Nephron (organoid): ENCODE measurements around the gene SGTA.

ENCODE experiments used
- H3K27ac Mint-ChIP-seq, 3 experiments: 2 replicates each; pipeline ENCODE4 v1.8.0; 2020; ENCODE audit warnings: mixed read lengths in 3 of 3, mild to moderate bottlenecking in 2 of 3, moderate library complexity in 1 of 3
- H3K27me3 Mint-ChIP-seq: 2 replicates; pipeline ENCODE4 v1.8.0; 2021; ENCODE audit warnings: low read depth, mild to moderate bottlenecking, moderate library complexity, mixed read lengths
- H3K36me3 Mint-ChIP-seq: 2 replicates; pipeline ENCODE4 v1.8.0; 2020; ENCODE audit warnings: low read depth, mixed read lengths
- H3K4me1 Mint-ChIP-seq: 2 replicates; pipeline ENCODE4 v1.8.0; 2020; ENCODE audit warnings: mixed read lengths
- H3K4me3 Mint-ChIP-seq, 3 experiments: 2 replicates each; pipeline ENCODE4 v1.8.0; 2020; ENCODE audit warnings: mild to moderate bottlenecking in 3 of 3, mixed read lengths in 3 of 3, moderate library complexity in 2 of 3
- H3K9me3 Mint-ChIP-seq: 2 replicates; pipeline ENCODE4 v1.8.0; 2020; ENCODE audit warnings: mixed read lengths
- TF ChIP-seq, protein P1 (sequence below), 3 experiments: fragments of 200-600 bp; sonication (generic); IDR thresholded peaks; one replicate each; pipeline ENCODE4 v1.5.0; 2021; ENCODE audit warnings: antibody characterized with exemption in 3 of 3; ENCODE audit not compliant: unreplicated experiment in 3 of 3

Gene SGTA

DNA sequence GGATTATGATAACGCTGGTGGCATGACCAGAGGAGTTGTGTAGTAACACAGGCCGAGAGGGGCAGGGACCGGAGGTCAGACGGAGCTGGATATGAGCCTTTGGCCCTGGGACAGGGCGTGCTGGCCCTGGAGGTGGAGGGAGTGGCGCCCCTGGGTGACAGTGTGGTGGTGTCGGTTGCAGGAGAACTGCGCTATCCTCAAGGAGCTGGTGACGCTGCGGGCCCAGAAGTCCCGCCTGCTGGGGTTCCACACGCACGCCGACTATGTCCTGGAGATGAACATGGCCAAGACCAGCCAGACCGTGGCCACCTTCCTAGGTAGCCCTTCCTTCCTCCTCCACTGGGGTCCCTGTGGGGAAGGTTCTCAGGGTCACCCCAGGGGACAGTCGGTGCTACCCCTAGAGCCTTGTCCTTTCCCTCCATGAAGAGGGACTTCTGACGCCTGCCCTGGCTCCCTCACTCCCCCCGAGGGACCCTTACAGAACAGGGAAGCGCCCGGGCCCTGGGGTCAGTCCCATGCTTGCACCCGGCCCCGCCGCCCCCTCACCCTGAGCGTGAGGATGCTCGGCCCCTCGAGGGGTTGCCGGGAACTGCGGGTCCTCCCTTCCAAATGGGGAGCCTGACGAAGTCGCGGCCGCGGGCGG is 23.8 kb upstream of the SGTA start:
- Mint-ChIP-seq H3K4me1 (no peaks in the 10 kb centered on the region), H3K36me3 (peaks cover 32% of the 10 kb centered on the region), H3K27ac (no peak overlapping the region), H3K27me3 (no peaks in the 10 kb centered on the region), H3K9me3 (no peaks in the 10 kb centered on the region), H3K4me3 (no peak overlapping the region)
- TF ChIP-seq, protein P1, sequence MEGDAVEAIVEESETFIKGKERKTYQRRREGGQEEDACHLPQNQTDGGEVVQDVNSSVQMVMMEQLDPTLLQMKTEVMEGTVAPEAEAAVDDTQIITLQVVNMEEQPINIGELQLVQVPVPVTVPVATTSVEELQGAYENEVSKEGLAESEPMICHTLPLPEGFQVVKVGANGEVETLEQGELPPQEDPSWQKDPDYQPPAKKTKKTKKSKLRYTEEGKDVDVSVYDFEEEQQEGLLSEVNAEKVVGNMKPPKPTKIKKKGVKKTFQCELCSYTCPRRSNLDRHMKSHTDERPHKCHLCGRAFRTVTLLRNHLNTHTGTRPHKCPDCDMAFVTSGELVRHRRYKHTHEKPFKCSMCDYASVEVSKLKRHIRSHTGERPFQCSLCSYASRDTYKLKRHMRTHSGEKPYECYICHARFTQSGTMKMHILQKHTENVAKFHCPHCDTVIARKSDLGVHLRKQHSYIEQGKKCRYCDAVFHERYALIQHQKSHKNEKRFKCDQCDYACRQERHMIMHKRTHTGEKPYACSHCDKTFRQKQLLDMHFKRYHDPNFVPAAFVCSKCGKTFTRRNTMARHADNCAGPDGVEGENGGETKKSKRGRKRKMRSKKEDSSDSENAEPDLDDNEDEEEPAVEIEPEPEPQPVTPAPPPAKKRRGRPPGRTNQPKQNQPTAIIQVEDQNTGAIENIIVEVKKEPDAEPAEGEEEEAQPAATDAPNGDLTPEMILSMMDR (IDR thresholded peaks at IDR 0.05; ENCODE audit: unreplicated experiment in 3 of 3): no peak

GRCh38 chr19:2805991-2806649 is 23.0 kb upstream of the SGTA start:
- Mint-ChIP-seq H3K27ac (no peak overlapping the region), H3K27me3 (no peaks in the 10 kb centered on the region), H3K36me3 (peaks cover 36% of the 10 kb centered on the region), H3K4me3 (no peak overlapping the region), H3K4me1 (no peaks in the 10 kb centered on the region), H3K9me3 (no peaks in the 10 kb centered on the region)
- TF ChIP-seq, protein P1 (IDR thresholded peaks at IDR 0.05; ENCODE audit: unreplicated experiment in 3 of 3): no peak

- Mint-ChIP-seq H3K9me3 (no peaks in the 10 kb centered on the region), H3K4me3 (no peak overlapping the region), H3K27me3 (no peaks in the 10 kb centered on the region), H3K4me1 (no peaks in the 10 kb centered on the region), H3K36me3 (peaks cover 40% of the 10 kb centered on the region), H3K27ac (no peak overlapping the region)
- TF ChIP-seq, protein P1 (IDR thresholded peaks at IDR 0.05; ENCODE audit: unreplicated experiment in 3 of 3): no peak
These were observed 22.3 kb upstream of the SGTA start for GRCh38 chr19:2805261-2805900.

DNA sequence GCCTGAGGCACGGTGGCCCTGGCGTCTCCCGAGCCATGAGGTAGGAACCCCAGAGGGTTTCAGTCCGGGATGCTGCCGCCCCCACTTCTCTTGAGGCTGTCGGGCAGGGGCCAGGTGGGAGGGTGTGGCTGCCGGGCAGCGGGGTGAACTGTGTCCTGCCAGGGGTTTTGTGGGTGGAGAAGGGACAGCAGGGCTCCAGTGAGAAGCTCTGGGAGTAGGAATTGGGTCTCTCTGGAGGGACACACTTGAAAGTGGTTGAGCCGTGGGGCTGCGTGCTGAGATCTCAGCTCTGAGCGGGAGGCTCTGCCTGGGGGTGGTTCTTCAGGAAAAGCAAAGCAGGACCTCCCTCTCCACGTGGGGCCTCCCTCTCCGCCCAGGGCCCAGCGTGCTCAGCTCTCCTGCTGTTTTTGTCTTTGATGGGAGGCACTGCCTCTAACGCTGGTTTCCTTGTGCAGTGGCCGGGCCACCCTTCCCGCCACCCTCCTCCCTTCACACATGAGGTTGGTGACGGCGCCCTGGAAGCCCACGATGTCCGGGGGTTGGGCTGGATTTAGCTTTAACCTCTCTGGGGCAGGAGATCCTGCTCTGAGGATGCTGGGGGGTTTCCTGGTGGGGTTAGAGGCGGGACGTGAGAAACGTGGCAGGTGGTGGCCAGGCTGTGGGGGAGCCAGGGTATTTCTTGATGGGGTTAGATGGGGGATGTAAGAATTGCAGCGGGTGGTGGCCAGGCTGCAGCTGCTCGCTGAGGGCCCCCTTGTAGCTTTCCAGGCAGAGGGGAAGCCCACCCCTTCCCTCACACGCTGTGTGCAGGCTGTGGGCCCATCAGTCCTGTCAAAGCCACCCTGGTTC is 21.3 kb upstream of the SGTA start:
- Mint-ChIP-seq H3K4me1 (no peaks in the 10 kb centered on the region), H3K9me3 (no peaks in the 10 kb centered on the region), H3K27ac (no peak overlapping the region), H3K36me3 (peaks cover 38% of the 10 kb centered on the region), H3K27me3 (no peaks in the 10 kb centered on the region), H3K4me3 (no peak overlapping the region)
- TF ChIP-seq, protein P1 (IDR thresholded peaks at IDR 0.05; ENCODE audit: unreplicated experiment in 3 of 3): no peak

GRCh38 chr19:2803486-2804155 is 20.5 kb upstream of the SGTA start:
- Mint-ChIP-seq H3K27ac (no peak overlapping the region), H3K27me3 (no peaks in the 10 kb centered on the region), H3K4me3 (no peak overlapping the region), H3K4me1 (no peaks in the 10 kb centered on the region), H3K36me3 (peaks cover 30% of the 10 kb centered on the region), H3K9me3 (no peaks in the 10 kb centered on the region)
- TF ChIP-seq, protein P1 (IDR thresholded peaks at IDR 0.05; ENCODE audit: unreplicated experiment in 3 of 3): no peak
